H1 (cell line): ENCODE data around the gene MPPED2.

Source experiments
- CEBPB ChIP-seq: IDR thresholded peaks from 2 replicates; pipeline ENCODE4 v1.6.1; 2012; ENCODE audit warnings: low read depth, low read length
- CTCF ChIP-seq, 3 experiments: IDR thresholded peaks; 1 replicate in 2 of 3; 2 replicates in 1 of 3; pipeline versions ENCODE4 v1.5.1 to v1.6.1; 2011; ENCODE audit warnings: low read length in 3 of 3, mild to moderate bottlenecking in 3 of 3, inconsistent platforms in 2 of 3, low read depth in 1 of 3, moderate library complexity in 1 of 3; ENCODE audit not compliant: insufficient read depth in 1 of 3; ENCODE audit errors: control extremely low read depth in 1 of 3
- ZNF274 ChIP-seq: IDR thresholded peaks from 2 replicates; pipeline ENCODE4 v1.7.0; 2012; ENCODE audit warnings: low read length, borderline replicate concordance; ENCODE audit errors: extremely low read depth

- no peak for TF ChIP-seq ZNF274
- TF ChIP-seq CEBPB, result no peak
- no peak for TF ChIP-seq CTCF (IDR thresholded peaks at IDR 0.05; ENCODE audit: control extremely low read depth in 1 of 3, insufficient read depth in 1 of 3, low read depth in 1 of 3, low read length in 3 of 3)
These were observed 96.6 kb downstream of the MPPED2 start for GRCh38 chr11:30489511-30489910.
